H1 (cell line): ENCODE data around the gene TEKT5. TPM values are rescaled to one million over a fixed set of nuclear protein-coding genes. Genes with fewer than 3 reads are reported as not detected.

Experiments
- CTCF ChIA-PET: fragments of 300-600 bp; sonication (Branson Sonifier 250); formaldehyde crosslinking; loops from one replicate; lab custom pipeline; 2021; ENCODE audit not compliant: partially characterized antibody; lab: Charles Lee
- POLR2A ChIA-PET: fragments of 300-600 bp; sonication (Branson Sonifier 250); formaldehyde crosslinking; loops from one replicate; lab custom pipeline; 2021; ENCODE audit warnings: inconsistent platforms; ENCODE audit not compliant: partially characterized antibody; lab: Charles Lee
- DNase-seq, 2 experiments: peaks; one replicate each; pipeline versions ENCODE4 v3.0.0 to v3.0.0-alpha.2; 2010 to 2022; ENCODE audit warnings: low spot score in 2 of 2, low read depth in 1 of 2, mixed read lengths in 1 of 2
- FAIRE-seq: peaks from 2 replicates; lab custom pipeline; 2011; peaks lifted over from hg19 to GRCh38; lab: Jason Lieb, UNC
- H2AFZ ChIP-seq: 2 replicates; pipeline ENCODE4 v1.8.1; 2012; ENCODE audit warnings: low read length, inconsistent platforms
- H2AK5ac ChIP-seq: 2 replicates; pipeline ENCODE4 v1.6.1; 2013; ENCODE audit warnings: low read depth, low read length
- H2BK120ac ChIP-seq: replicated peaks from 2 replicates; pipeline ENCODE3; 2013; ENCODE audit warnings: low read depth, low read length, inconsistent platforms
- H2BK12ac ChIP-seq: 2 replicates; pipeline ENCODE4 v1.6.1; 2013; ENCODE audit warnings: low read depth, low read length
- H2BK15ac ChIP-seq: 2 replicates; pipeline ENCODE4 v1.6.1; 2013; ENCODE audit warnings: low read length
- H2BK20ac ChIP-seq: 2 replicates; pipeline ENCODE4 v1.6.1; 2013; ENCODE audit warnings: low read length
- H2BK5ac ChIP-seq: 2 replicates; pipeline ENCODE4 v1.6.1; 2013; ENCODE audit warnings: low read depth, low read length
- H3K14ac ChIP-seq: 2 replicates; pipeline ENCODE4 v1.6.1; 2013; ENCODE audit warnings: inconsistent platforms; ENCODE audit not compliant: insufficient read length
- H3K18ac ChIP-seq: 2 replicates; pipeline ENCODE4 v1.6.1; 2013; ENCODE audit warnings: low read length; ENCODE audit errors: extremely low read depth
- H3K23ac ChIP-seq: 2 replicates; pipeline ENCODE4 v1.6.1; 2013; ENCODE audit warnings: inconsistent platforms; ENCODE audit not compliant: insufficient read length
- H3K23me2 ChIP-seq: 2 replicates; pipeline ENCODE4 v1.6.1; 2013; ENCODE audit warnings: low read depth, low read length
- H3K27ac ChIP-seq: 2 replicates; pipeline ENCODE4 v1.6.1; 2011; ENCODE audit warnings: low read depth, low read length, inconsistent platforms
- H3K27me3 ChIP-seq, 4 experiments: replicated peaks in 1 of 4; 1 replicate in 1 of 4; 2 replicates in 3 of 4; pipeline versions ENCODE4 v1.6.1 to v1.8.1; 2011 to 2013; ENCODE audit warnings: low read length in 3 of 4, mild to moderate bottlenecking in 3 of 4, inconsistent platforms in 2 of 4, mixed read lengths in 2 of 4, moderate library complexity in 1 of 4; ENCODE audit not compliant: control insufficient read depth in 3 of 4, insufficient read depth in 3 of 4; ENCODE audit errors: extremely low read depth in 1 of 4
- H3K36me3 ChIP-seq, 4 experiments: 2 replicates each; pipeline versions ENCODE4 v1.6.1 to v1.8.1; 2011 to 2013; ENCODE audit warnings: mild to moderate bottlenecking in 4 of 4, low read length in 3 of 4, moderate library complexity in 2 of 4, control low read depth in 1 of 4, inconsistent platforms in 1 of 4; ENCODE audit not compliant: insufficient read depth in 4 of 4, control insufficient read depth in 2 of 4
- H3K4ac ChIP-seq: replicated peaks from 2 replicates; pipeline ENCODE3; 2013; ENCODE audit warnings: low read length, low read depth, mixed read lengths, inconsistent platforms; ENCODE audit not compliant: insufficient read length
- H3K4me1 ChIP-seq, 4 experiments: replicated peaks in 1 of 4; 1 replicate in 1 of 4; 2 replicates in 3 of 4; pipeline versions ENCODE4 v1.6.1 to v1.8.1; 2011 to 2013; ENCODE audit warnings: low read length in 3 of 4, inconsistent platforms in 2 of 4, mixed read lengths in 1 of 4; ENCODE audit not compliant: insufficient read depth in 4 of 4, control insufficient read depth in 3 of 4
- H3K4me2 ChIP-seq, 2 experiments: 2 replicates each; pipeline versions ENCODE4 v1.6.1 to v1.8.1; 2011 to 2013; ENCODE audit warnings: low read depth in 2 of 2, low read length in 2 of 2, control low read depth in 1 of 2, inconsistent platforms in 1 of 2, mild to moderate bottlenecking in 1 of 2; ENCODE audit not compliant: insufficient read depth in 1 of 2
- H3K4me3 ChIP-seq, 4 experiments: fragments of 200-600, 300-600 bp in 1 of 4; sonication (generic), shearing (Covaris generic), sonication (Bioruptor Twin) in 1 of 4; 2 replicates each; pipeline versions ENCODE4 v1.5.1 to v1.8.1; 2011 to 2016; ENCODE audit warnings: low read length in 4 of 4, low read depth in 3 of 4, control low read depth in 2 of 4, inconsistent platforms in 2 of 4, mild to moderate bottlenecking in 2 of 4, mixed read lengths in 1 of 4, moderate library complexity in 1 of 4; ENCODE audit not compliant: insufficient read depth in 2 of 4; ENCODE audit errors: extremely low read depth in 1 of 4
- H3K56ac ChIP-seq: replicated peaks from 2 replicates; pipeline ENCODE3; 2013; ENCODE audit warnings: low read depth, mild to moderate bottlenecking, mixed read lengths, low read length, inconsistent platforms; ENCODE audit not compliant: insufficient read length
- H3K79me1 ChIP-seq: 2 replicates; pipeline ENCODE4 v1.6.1; 2013; ENCODE audit warnings: low read depth, low read length, control low read depth
- H3K79me2 ChIP-seq, 2 experiments: 2 replicates each; pipeline versions ENCODE4 v1.6.1 to v1.8.1; 2012 to 2013; ENCODE audit warnings: low read length in 2 of 2, mild to moderate bottlenecking in 2 of 2, inconsistent platforms in 1 of 2; ENCODE audit not compliant: insufficient read depth in 2 of 2, control insufficient read depth in 1 of 2
- H3K9ac ChIP-seq, 4 experiments: replicated peaks in 1 of 4; 1 replicate in 1 of 4; 2 replicates in 3 of 4; pipeline versions ENCODE4 v1.6.1 to v1.8.1; 2011 to 2013; ENCODE audit warnings: low read depth in 3 of 4, low read length in 3 of 4, control low read depth in 2 of 4, mild to moderate bottlenecking in 2 of 4, moderate library complexity in 2 of 4, inconsistent platforms in 1 of 4; ENCODE audit errors: extremely low read depth in 1 of 4
- H3K9me3 ChIP-seq, 2 experiments: 2 replicates each; pipeline versions ENCODE4 v1.6.1 to v1.8.1; 2012 to 2013; ENCODE audit warnings: mild to moderate bottlenecking in 2 of 2, moderate library complexity in 2 of 2, control low read depth in 1 of 2, inconsistent platforms in 1 of 2, low read depth in 1 of 2, low read length in 1 of 2, mixed read lengths in 1 of 2; ENCODE audit not compliant: insufficient read depth in 2 of 2
- H4K20me1 ChIP-seq, 2 experiments: replicated peaks in 1 of 2; 2 replicates each; pipeline versions ENCODE3 to v1.8.1; 2011 to 2013; ENCODE audit warnings: inconsistent platforms in 2 of 2, low read length in 2 of 2, mild to moderate bottlenecking in 1 of 2; ENCODE audit not compliant: insufficient read depth in 2 of 2, control insufficient read depth in 1 of 2
- H4K5ac ChIP-seq: 2 replicates; pipeline ENCODE4 v1.6.1; 2013; ENCODE audit warnings: low read length, low read depth, mixed read lengths, inconsistent platforms; ENCODE audit not compliant: insufficient read length
- H4K8ac ChIP-seq: 2 replicates; pipeline ENCODE4 v1.8.0; 2013; ENCODE audit warnings: mild to moderate bottlenecking, moderate library complexity, low read length, inconsistent platforms; ENCODE audit not compliant: insufficient read depth; ENCODE audit errors: extremely low read depth
- H4K91ac ChIP-seq: replicated peaks from 2 replicates; pipeline ENCODE3; 2013; ENCODE audit warnings: low read length, mixed read lengths, inconsistent platforms; ENCODE audit not compliant: insufficient read length
- ASH2L ChIP-seq: fragments of 200-600, 300-600 bp; sonication (generic); IDR thresholded peaks from one replicate; pipeline ENCODE4 v1.7.1; 2017; ENCODE audit warnings: low read length
- CHD2 ChIP-seq: IDR thresholded peaks from 2 replicates; pipeline ENCODE4 v1.6.1; 2012; ENCODE audit warnings: low read length, improper control_type of control experiment
- HDAC6 ChIP-seq: IDR thresholded peaks from one replicate; pipeline ENCODE4 v1.7.1; 2012; ENCODE audit warnings: low read depth, mild to moderate bottlenecking, inconsistent platforms, low read length, moderate library complexity
- MAX ChIP-seq: IDR thresholded peaks from 2 replicates; pipeline ENCODE4 v1.6.1; 2012; ENCODE audit warnings: inconsistent platforms
- NANOG ChIP-seq: IDR thresholded peaks from 2 replicates; pipeline ENCODE4 v1.6.1; 2011; ENCODE audit warnings: low read length, low read depth, mild to moderate bottlenecking, inconsistent platforms; ENCODE audit not compliant: insufficient read depth, poor library complexity, severe bottlenecking
- PHF8 ChIP-seq: fragments of 200-600 bp; sonication (generic); conservative IDR thresholded peaks from 2 replicates; pipeline ENCODE4 v1.7.1; 2012; ENCODE audit warnings: low read depth, mild to moderate bottlenecking, inconsistent platforms, low read length, moderate library complexity
- RAD21 ChIP-seq, 2 experiments: IDR thresholded peaks in 1 of 2; conservative IDR thresholded peaks in 1 of 2; 2 replicates each; pipeline ENCODE4 v1.6.1; 2011; ENCODE audit warnings: low read depth in 2 of 2, low read length in 2 of 2, improper control_type of control experiment in 1 of 2, inconsistent platforms in 1 of 2, mild to moderate bottlenecking in 1 of 2, moderate library complexity in 1 of 2
- RNF2 ChIP-seq: fragments of 200-900, 300-1000 bp; sonication (generic); IDR thresholded peaks from 2 replicates; pipeline ENCODE4 v1.7.1; 2016; ENCODE audit warnings: borderline replicate concordance, low read depth, mild to moderate bottlenecking, antibody characterized with exemption, low read length; ENCODE audit not compliant: poor library complexity, severe bottlenecking; ENCODE audit errors: missing control alignments
- SP1 ChIP-seq: IDR thresholded peaks from 2 replicates; pipeline ENCODE4 v1.6.1; 2011; ENCODE audit warnings: low read depth, low read length
- SP2 ChIP-seq: IDR thresholded peaks from 2 replicates; pipeline ENCODE4 v1.6.1; 2012; ENCODE audit warnings: mild to moderate bottlenecking, low read length, inconsistent platforms
- TAF7 ChIP-seq: optimal IDR thresholded peaks from 2 replicates; pipeline ENCODE3; 2011; ENCODE audit warnings: low read depth, mild to moderate bottlenecking, inconsistent platforms, low read length, moderate library complexity, borderline replicate concordance
- WGBS, 2 experiments: shearing (Covaris generic) in 1 of 2; methylation state at CpG; one replicate each; pipeline versions ENCODE4 v1.1.6 to v1.1.7; 2013 to 2015; ENCODE audit warnings: low lambda C conversion rate in 2 of 2, mixed read lengths in 2 of 2, inconsistent platforms in 1 of 2, low coverage in 1 of 2, missing lambda C conversion rate in 1 of 2; ENCODE audit not compliant: insufficient replicate concordance in 2 of 2, insufficient coverage in 1 of 2, insufficient read length in 1 of 2; ENCODE audit errors: extremely low coverage in 1 of 2, missing lambda C conversion rate in 1 of 2; 5-methylcytosine and 5-hydroxymethylcytosine counted together
- polyA plus RNA-seq, 7 experiments: library from polyadenylated mRNA; depleted of rRNA in 3 of 7; stranded (reverse) in 5 of 7; unstranded in 2 of 7; fragments of >200 nt in 5 of 7; fragments of 200-250 nt in 2 of 7; gene quantifications; 1 replicate in 5 of 7; 2 replicates in 1 of 7; 4 replicates in 1 of 7; pipeline versions ENCODE4 v1.2.1 to v1.2.3, GENCODE V29; 2011 to 2013; ENCODE audit warnings: missing spikeins in 2 of 7, mixed read lengths in 2 of 7
- total RNA-seq: library from RNA; stranded (reverse); fragmentation: NEBNext Ultra II Directional; extraction: Animal tissue kit (Norgen Biotek cat#: 25700); gene quantifications from 2 replicates; pipeline ENCODE4 v1.2.1, GENCODE V29; 2021

Gene TEKT5
- total and polyA plus RNA-seq, 2 of the 8 experiments (the other 6 are each of a cell fraction or from before 2014, with no cell fraction given), result 0.95 TPM; not detected in 1

GRCh38 chr16:10609402-10609774 lies 85.3 kb downstream of the TEKT5 start:
- POLR2A ChIA-PET, result interaction anchor here (1.0 to 1.2 kb wide), 2 partner anchors 8 to 29 kb away, joined by 4 to 7 read pairs; partner anchors contain the start of gene EMP2
- WGBS, 2 experiments, result 89% methylated on average over 7 of the region's 7 CpGs; no CpG with 5 or more reads in 1 of the 2 experiments

More at GRCh38 chr16:10609402-10609774, 85.3 kb downstream of the TEKT5 start:
- DNase-seq, result no peak
- no peak overlapping the region for H3K56ac ChIP-seq
- H3K79me1 ChIP-seq, result no peaks in the 10 kb centered on the region
- H3K4me1 ChIP-seq, result peaks cover 0 to 7% (median 3%) of the 10 kb centered on the region in 4 experiments; a peak in 5 of 7 replicates
- no peak overlapping the region for H2AK5ac ChIP-seq
- H2AFZ ChIP-seq, result no peak overlapping the region
- no peak for FAIRE-seq
- H3K18ac ChIP-seq, result no peak overlapping the region
- H3K27ac ChIP-seq, result no peak overlapping the region
- no peak overlapping the region for H4K5ac ChIP-seq
- no peak overlapping the region for H2BK20ac ChIP-seq
- no peaks in the 10 kb centered on the region for H3K9me3 ChIP-seq
- H3K4me2 ChIP-seq, result no peak overlapping the region
- no peak overlapping the region for H2BK5ac ChIP-seq
- H2BK120ac ChIP-seq, result no peak overlapping the region
- H3K27me3 ChIP-seq, result no peaks in the 10 kb centered on the region
- no peak overlapping the region for H4K8ac ChIP-seq
- H4K91ac ChIP-seq, result no peak overlapping the region
- no peak for TF ChIP-seq ASH2L
- TF ChIP-seq SP2, result no peak
- TF ChIP-seq PHF8, result no peak
- TF ChIP-seq SP1, result no peak
- TF ChIP-seq HDAC6, result no peak
- TF ChIP-seq TAF7, result no peak
- no peak for TF ChIP-seq NANOG
- no peak for TF ChIP-seq CHD2
- TF ChIP-seq MAX, result no peak
- TF ChIP-seq RNF2, result no peak
- TF ChIP-seq RAD21 (IDR thresholded peaks at IDR 0.05 in 1 of 2, conservative IDR thresholded peaks at IDR 0.05 in 1 of 2; ENCODE audit: low read depth in 2 of 2, low read length in 2 of 2), result no peak
- CTCF ChIA-PET, result interaction anchor here (0.6 to 3.4 kb wide), 12 partner anchors 8 to 796 kb away, joined by 3 to 9 read pairs (median 4); partner anchors contain the start of genes EMP2 and TEKT5
- H3K23ac ChIP-seq, result no peak overlapping the region
- H3K4me3 ChIP-seq, result no peak overlapping the region
- no peaks in the 10 kb centered on the region for H4K20me1 ChIP-seq
- no peak overlapping the region for H2BK15ac ChIP-seq
- H3K4ac ChIP-seq, result no peak overlapping the region
- no peaks in the 10 kb centered on the region for H3K23me2 ChIP-seq
- no peak overlapping the region for H3K14ac ChIP-seq
- H3K79me2 ChIP-seq, result no peaks in the 10 kb centered on the region
- H2BK12ac ChIP-seq, result peak overlapping the region; percentile 5; the same call in 1 of the 2 replicates
- H3K9ac ChIP-seq, result no peak overlapping the region
- H3K36me3 ChIP-seq, result no peaks in the 10 kb centered on the region; a peak in 1 of 8 replicates
